NOMO-1 treated with dmso at 0.1 percent for 144 hours (cell line): ENCODE measurements around the gene TYROBP.
"Not testable (repeated sequence)": the region's sequence is repeated elsewhere in the genome, so short reads cannot be mapped to it uniquely, and the experiment has no call there.

Source experiments
- DNase-seq: peaks from one replicate; lab custom pipeline; 2025; ENCODE audit not compliant: unreplicated experiment; lab: John Stamatoyannopoulos, UW

Gene TYROBP

GRCh38 chr19:35901854-35902661 is 6.0 kb downstream of the TYROBP start, which contains the start of gene HCST:
Gene HCST, plus strand, starts transcription at chr19:35902529. Its CDS starts 65 bp downstream, at chr19:35902594.
- no peak for DNase-seq

- DNase-seq = no peak
These were observed 6.9 kb downstream of the TYROBP start for GRCh38 chr19:35901055-35901644.

- peak; percentile 80 for DNase-seq
These were observed 8.4 kb downstream of the TYROBP start for GRCh38 chr19:35899547-35900214.

DNA sequence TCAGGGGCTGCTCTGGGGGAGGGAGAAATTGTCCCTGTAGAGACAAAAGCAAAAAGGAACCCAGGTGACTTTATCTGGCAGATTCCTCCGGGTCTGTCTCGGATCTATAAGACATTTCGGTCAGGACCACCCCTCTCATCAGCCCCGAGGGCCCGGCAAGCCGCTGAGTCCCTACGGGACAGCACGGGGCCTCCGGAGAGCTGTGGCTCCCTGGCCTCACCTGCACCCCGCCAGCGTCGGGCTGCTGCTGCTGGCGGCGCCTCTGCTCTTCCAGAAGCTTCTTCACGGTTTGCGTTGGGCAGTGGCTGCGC is 9.6 kb downstream of the TYROBP start:
- DNase-seq = no peak

DNA sequence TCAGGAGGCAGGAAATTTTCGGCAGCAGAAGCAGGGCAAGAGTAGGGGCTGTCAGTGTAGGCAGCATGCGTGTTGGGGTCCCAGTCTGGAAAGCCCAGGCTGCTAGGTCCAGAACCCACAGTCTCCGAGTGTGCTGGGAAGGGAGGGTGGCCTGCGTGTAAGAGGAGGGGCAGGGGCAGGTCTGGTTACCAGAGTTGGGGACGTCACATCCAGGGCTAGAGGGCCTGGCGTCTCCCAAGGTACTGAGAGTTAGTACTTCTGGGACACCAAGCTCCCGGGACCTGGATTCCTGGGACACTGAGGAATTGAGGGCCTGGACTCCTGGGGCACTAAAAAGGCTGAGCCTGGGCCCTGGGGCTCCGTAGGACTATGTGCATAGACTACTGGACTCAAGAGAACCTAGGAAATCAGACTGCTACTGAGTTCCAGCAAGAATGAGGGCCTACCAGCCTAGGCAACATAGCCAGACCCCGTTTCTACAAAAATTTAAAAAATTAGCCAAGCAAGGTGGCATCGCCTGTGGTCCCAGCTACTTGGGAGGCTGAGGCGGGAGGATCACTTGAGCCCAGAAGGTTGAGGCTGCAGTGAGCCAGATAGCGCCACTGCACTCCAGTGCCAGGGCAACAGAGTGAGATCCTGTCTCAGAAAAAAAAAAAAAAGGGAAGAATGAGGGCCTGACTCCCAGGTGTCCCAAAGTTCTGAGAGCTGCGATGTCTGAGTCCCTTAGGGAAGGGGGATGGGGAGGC is 10.2 kb downstream of the TYROBP start:
- no peak for DNase-seq

DNA sequence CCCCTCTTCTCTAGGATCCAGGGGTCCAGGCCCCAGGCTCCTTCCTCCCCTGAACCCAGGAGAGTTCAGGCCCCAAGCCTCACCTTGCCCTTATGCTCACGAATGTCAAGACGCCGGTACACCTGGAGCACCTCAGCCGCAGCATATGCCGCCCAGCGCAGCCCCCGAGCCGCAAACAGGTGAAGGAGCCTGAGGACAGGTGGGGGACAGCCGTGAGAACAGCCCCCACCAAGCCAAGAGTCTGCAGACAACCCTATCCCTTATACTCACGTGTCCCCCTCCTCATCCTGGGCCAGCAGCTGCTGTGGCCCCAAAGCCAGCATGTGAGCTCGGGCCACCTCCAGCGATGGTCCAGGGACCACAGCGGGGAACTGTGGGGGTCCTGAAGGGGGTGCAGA is 11.5 kb downstream of the TYROBP start:
- DNase-seq = no peak

GRCh38 chr19:35895911-35896642 is 12.0 kb downstream of the TYROBP start:
- DNase-seq = no peak

DNA sequence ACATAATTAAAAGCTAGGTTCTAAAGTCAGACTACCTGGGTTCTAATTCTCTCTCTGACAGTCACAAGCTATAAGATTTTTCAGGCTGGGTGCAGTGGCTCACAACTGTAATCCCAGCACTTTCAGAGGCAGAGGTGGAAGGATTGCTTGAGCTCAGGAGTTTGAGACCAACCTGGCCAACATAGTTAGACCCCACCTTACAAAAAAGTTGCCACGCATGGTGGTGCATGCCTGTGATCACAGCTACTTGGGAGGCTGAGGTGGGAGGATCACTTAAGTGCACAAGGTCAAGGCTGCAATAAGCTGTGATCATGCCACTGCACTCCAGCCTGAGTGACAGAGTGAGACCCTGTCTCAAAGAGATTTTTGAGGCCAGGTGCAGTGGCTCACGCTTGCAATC is 13.8 kb downstream of the TYROBP start:
- DNase-seq = no peak

GRCh38 chr19:35891819-35892218 is 16.3 kb downstream of the TYROBP start:
- DNase-seq = not testable (repeated sequence)

DNA sequence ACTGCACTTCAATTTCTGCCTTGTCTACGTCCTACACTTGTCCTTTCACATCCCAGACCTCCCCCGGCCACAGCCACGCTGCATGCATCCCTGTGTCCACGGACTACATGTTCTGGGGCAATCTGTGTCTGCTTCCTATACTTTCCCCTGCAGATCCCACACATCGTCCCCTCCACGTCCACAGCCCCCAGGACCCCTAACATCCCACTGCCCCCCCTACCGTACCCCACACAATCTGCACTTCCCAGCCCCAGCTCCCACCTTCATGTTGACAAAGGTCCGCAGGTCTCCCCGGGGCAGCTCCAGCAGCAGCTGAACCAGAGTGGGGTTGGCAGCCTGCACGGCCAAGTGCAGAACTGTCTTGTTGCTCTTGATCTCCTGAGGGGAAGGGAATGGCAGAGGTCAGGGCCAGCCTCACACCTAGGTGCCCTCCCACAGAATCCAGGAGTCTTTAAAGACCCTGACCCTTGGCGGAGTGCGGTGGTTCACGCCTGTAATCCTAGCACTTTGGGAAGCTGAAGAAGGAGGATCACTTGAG is 17.9 kb downstream of the TYROBP start:
- no peak for DNase-seq

GRCh38 chr19:35889370-35890112 is 18.6 kb downstream of the TYROBP start:
- no peak for DNase-seq

DNA sequence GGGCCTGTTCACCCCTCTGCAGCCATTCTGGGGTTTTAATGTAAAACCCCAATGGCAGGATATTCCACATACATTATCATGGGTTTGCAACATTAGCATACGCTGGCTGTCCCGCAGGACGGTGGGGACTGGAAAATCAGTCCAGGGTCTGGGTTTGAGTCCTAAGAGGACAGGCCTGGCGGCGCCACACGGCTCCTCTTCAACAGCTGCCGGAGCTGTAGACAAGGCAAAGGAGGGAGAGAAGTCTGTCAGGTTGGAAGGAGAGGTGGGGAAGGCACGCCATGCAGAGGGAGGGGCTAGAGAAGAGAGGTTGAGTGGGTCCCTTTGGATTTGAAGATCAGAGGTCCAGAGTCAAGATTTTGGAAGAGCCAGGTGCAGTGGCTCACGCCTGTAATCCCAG is 19.7 kb downstream of the TYROBP start:
- DNase-seq = no peak

DNA sequence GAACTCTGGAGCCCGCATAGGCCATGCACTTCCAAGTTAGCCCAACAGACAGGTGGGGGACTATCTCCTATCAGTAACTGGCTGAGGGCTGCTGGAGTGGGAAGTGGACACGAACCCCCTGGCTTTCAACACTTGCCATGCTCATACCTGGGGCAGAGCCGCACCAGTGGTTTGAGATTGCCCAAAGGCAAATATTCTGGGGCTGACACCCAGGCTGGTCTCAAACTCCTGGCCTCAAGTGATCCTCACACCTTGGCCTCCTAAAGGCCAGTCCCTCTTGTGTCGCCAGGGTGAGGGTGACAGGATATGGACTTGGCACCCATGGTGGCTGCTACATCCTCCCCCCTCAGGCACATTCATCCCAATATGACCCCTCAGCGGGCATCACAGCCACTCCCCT is 20.9 kb downstream of the TYROBP start:
- DNase-seq = no peak

GRCh38 chr19:35885904-35886303 is 22.2 kb downstream of the TYROBP start:
- no peak for DNase-seq

GRCh38 chr19:35885225-35885738 is 22.8 kb downstream of the TYROBP start:
- DNase-seq = no peak

DNA sequence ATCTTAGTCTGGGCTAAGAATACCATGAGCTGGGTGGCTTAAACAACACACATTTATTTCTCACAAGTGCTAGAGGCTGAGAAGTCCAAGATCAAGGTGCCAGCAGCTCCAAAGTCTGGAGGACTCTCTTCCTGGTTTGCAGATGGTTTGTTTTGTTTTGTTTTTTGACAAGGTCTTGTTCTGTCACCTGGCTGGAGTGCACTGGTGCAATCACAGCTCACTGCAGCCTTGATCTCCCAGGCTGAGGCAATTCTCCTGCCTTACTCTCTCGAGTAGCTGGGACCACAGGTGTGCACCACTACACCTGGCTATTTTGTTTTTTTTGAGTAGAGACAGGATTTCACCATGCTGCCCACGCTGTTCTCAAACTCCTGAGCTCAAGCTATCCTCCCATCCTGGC is 24.2 kb downstream of the TYROBP start:
- DNase-seq = no peak

DNA sequence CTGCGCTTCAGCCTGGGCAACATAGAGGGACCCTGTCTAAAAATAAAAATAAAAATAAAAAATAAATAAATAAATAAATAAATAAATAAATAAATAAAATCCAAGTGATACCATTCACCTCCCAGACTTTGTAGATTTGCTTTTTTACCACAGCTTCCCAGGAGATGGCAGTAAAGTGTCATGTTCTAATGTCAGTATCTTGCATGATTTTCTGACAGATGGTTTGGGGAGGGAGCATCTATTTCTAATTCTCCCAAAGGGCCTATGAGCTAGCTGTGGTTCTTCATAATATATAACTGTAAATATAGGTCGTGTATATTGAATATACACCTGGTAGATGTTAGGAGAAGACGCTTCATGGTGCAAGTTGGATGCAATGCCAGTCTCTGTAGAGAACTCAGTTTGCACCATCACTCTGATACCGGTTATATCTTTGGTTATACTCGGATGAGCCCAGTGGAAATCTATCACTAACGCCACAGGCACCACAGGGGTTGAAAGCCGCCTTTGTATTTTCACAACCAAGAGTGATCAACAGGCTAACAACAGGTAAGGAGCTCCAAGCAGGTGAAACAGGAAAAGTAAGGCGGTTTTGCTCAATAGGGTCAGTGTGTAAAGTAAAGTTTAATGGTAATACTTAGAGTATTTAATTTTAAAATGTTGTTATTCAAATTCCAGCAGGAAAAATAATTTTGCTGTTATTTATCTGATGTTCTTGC is 25.8 kb downstream of the TYROBP start:
- peak; percentile 42 for DNase-seq

- peak; percentile 84 for DNase-seq
These were observed 28.3 kb downstream of the TYROBP start for GRCh38 chr19:35879770-35880317.

GRCh38 chr19:35879068-35879467 is 29.0 kb downstream of the TYROBP start:
- DNase-seq = no peak
